Neural cell (in vitro differentiated cells): ENCODE data around the gene PTPRT. TPM values are rescaled to one million over a fixed set of nuclear protein-coding genes. Genes with fewer than 3 reads are reported as not detected.

Experiments used
- H2AFZ ChIP-seq: fragments of 200-600, 300-800 bp; sonication (generic), shearing (Covaris generic); 2 replicates; pipeline ENCODE4 v1.6.0; 2014; ENCODE audit warnings: low read depth, mild to moderate bottlenecking, antibody characterized with exemption, low read length, moderate library complexity
- H3F3A ChIP-seq: fragments of 200-600 bp; shearing (Covaris generic); 2 replicates; pipeline ENCODE4 v1.6.1; 2016; ENCODE audit warnings: mild to moderate bottlenecking, moderate library complexity, mixed read lengths, antibody characterized with exemption, low read length; ENCODE audit not compliant: insufficient read depth, poor library complexity, severe bottlenecking
- H3K27ac ChIP-seq: fragments of 200-600, 300-800 bp; sonication (generic), shearing (Covaris generic); 2 replicates; pipeline ENCODE4 v1.5.1; 2014; ENCODE audit warnings: mild to moderate bottlenecking, low read length, moderate library complexity
- H3K27me3 ChIP-seq: fragments of 300-800, 200-600 bp; sonication (generic), shearing (Covaris generic); 2 replicates; pipeline ENCODE4 v1.6.0; 2014; ENCODE audit warnings: mild to moderate bottlenecking, low read depth, low read length, moderate library complexity; ENCODE audit not compliant: insufficient read depth
- H3K36me3 ChIP-seq: fragments of 300-800, 200-600 bp; sonication (generic), shearing (Covaris generic); 2 replicates; pipeline ENCODE4 v1.5.1; 2014; ENCODE audit warnings: mild to moderate bottlenecking, antibody characterized with exemption, low read length, moderate library complexity; ENCODE audit not compliant: insufficient read depth
- H3K4me2 ChIP-seq: fragments of 300-800, 200-600 bp; sonication (generic), shearing (Covaris generic); 2 replicates; pipeline ENCODE4 v1.6.0; 2014; ENCODE audit warnings: mild to moderate bottlenecking, low read length
- H3K4me3 ChIP-seq: fragments of 300-800, 200-600 bp; sonication (generic), shearing (Covaris generic); 2 replicates; pipeline ENCODE4 v1.5.1; 2014; ENCODE audit warnings: mild to moderate bottlenecking, low read length, moderate library complexity
- H3K79me2 ChIP-seq: fragments of 200-600 bp; shearing (Covaris generic); replicated peaks from 2 replicates; pipeline ENCODE4 v1.6.0; 2014; ENCODE audit warnings: mild to moderate bottlenecking, low read length, moderate library complexity; ENCODE audit not compliant: insufficient read depth
- H3K9ac ChIP-seq: fragments of 300-800, 200-600 bp; sonication (generic), shearing (Covaris generic); 2 replicates; pipeline ENCODE4 v1.6.1; 2016; ENCODE audit warnings: mild to moderate bottlenecking, low read length, mixed read lengths
- H3K9me2 ChIP-seq: fragments of 200-600 bp; shearing (Covaris generic); 2 replicates; pipeline ENCODE4 v1.6.1; 2016; ENCODE audit warnings: mild to moderate bottlenecking, low read length, mixed read lengths; ENCODE audit not compliant: insufficient read depth
- H3K9me3 ChIP-seq: fragments of 200-600, 300-800 bp; sonication (generic), shearing (Covaris generic); 2 replicates; pipeline ENCODE4 v1.6.1; 2016; ENCODE audit warnings: mild to moderate bottlenecking, mixed run types, low read length, moderate library complexity, mixed read lengths
- H4K20me1 ChIP-seq: fragments of 200-600 bp; shearing (Covaris generic); 2 replicates; pipeline ENCODE4 v1.6.1; 2016; ENCODE audit warnings: mild to moderate bottlenecking, mixed run types; ENCODE audit not compliant: insufficient read depth
- EP300 ChIP-seq: fragments of 450-650 bp; conservative IDR thresholded peaks from 2 replicates; pipeline ENCODE4 v1.6.1; 2014; ENCODE audit warnings: antibody characterized with exemption, mild to moderate bottlenecking, moderate library complexity; ENCODE audit not compliant: poor library complexity, severe bottlenecking
- EZH2 ChIP-seq: fragments of 200-600, 300-800 bp; shearing (Covaris generic), sonication (generic); IDR thresholded peaks from 2 replicates; pipeline ENCODE4 v1.6.1; 2014; ENCODE audit warnings: antibody characterized with exemption, low read length, borderline replicate concordance, mild to moderate bottlenecking; ENCODE audit not compliant: insufficient read depth, poor library complexity, severe bottlenecking
- MXI1 ChIP-seq: fragments of 450-650 bp; conservative IDR thresholded peaks from 2 replicates; pipeline ENCODE4 v1.6.1; 2014; ENCODE audit warnings: antibody characterized with exemption, mild to moderate bottlenecking; ENCODE audit not compliant: poor library complexity, severe bottlenecking
- POLR2AphosphoS5 ChIP-seq: IDR thresholded peaks from 2 replicates; pipeline ENCODE4 v1.6.1; 2012
- RAD21 ChIP-seq: fragments of 450-650 bp; conservative IDR thresholded peaks from 2 replicates; pipeline ENCODE4 v1.6.1; 2014; ENCODE audit warnings: antibody characterized with exemption, mild to moderate bottlenecking, moderate library complexity
- SMC3 ChIP-seq: fragments of 450-650 bp; conservative IDR thresholded peaks from 2 replicates; pipeline ENCODE4 v1.6.1; 2014; ENCODE audit warnings: antibody characterized with exemption, mild to moderate bottlenecking, moderate library complexity; ENCODE audit not compliant: poor library complexity
- TAF1 ChIP-seq: IDR thresholded peaks from 2 replicates; pipeline ENCODE4 v1.6.1; 2012; ENCODE audit warnings: low read depth
- polyA plus RNA-seq: library from polyadenylated mRNA; depleted of rRNA; stranded (reverse); fragments of >200 nt; gene quantifications from 2 replicates; pipeline ENCODE4 v1.2.3, GENCODE V29; 2014
- TF ChIP-seq, protein P1 (sequence below): fragments of 450-650 bp; IDR thresholded peaks from 2 replicates; pipeline ENCODE4 v1.5.1; 2014; ENCODE audit warnings: antibody characterized with exemption, mild to moderate bottlenecking, moderate library complexity; ENCODE audit not compliant: poor library complexity, severe bottlenecking
- TF ChIP-seq, protein P2 (sequence below): IDR thresholded peaks from 2 replicates; pipeline ENCODE4 v1.6.1; 2012; ENCODE audit warnings: borderline replicate concordance

PTPRT gene
- polyA plus RNA-seq, 1 donor from 2014 or later = 9.2 TPM

DNA sequence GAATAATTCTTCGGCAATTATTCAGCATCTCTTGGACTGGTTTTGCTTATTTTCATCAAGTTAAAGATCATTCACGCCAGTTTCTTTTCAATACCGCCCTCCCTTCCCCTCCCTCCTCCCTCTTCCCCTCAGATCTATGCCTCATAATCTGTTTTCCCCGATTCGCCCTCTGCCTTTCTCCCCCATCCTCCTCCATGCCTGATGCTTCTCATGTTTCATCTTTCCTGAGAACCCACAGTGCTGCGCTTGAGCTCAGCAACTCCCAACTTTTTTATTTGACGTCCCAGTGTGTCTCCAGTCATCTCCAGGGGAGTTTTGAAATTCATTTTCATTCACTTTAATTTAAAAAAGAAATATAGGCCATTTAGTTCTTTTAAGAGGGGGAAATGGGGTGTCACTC, 142.7 kb downstream of the PTPRT start:
- Histone ChIP-seq H3K27ac (no peak overlapping the region), H2AFZ (no peak overlapping the region), H4K20me1 (no peaks in the 10 kb centered on the region), H3F3A (no peaks in the 10 kb centered on the region), H3K4me2 (no peak overlapping the region), H3K79me2 (no peaks in the 10 kb centered on the region), H3K36me3 (no peaks in the 10 kb centered on the region), H3K9me2 (no peaks in the 10 kb centered on the region), H3K4me3 (no peak overlapping the region), H3K9me3 (no peaks in the 10 kb centered on the region), H3K9ac (no peak overlapping the region), H3K27me3 (no peaks in the 10 kb centered on the region)
- TF ChIP-seq SMC3 (no peak), RAD21 (no peak), EZH2 (no peak)

DNA sequence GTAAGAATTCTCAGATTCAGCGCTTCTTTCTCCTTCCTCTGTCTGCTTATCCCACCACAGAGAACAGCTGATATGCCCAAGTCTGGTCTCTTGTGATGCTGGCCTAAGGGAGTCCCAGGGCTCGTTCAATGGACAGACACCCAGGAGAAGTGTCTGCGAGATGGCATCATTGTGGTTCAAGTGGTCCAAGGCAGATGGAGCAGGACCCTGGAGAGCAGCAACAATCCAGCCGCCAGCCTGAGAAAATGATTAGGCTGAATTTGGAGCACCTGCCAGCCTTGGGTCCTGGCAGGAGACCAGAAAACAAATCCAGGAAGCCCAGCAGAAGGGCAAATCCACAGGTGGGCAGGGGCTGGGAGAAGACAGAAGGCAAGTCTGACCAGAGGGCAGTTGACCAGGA, 145.8 kb downstream of the PTPRT start:
- Histone ChIP-seq H2AFZ (no peak overlapping the region), H4K20me1 (no peaks in the 10 kb centered on the region)
- TF ChIP-seq SMC3 = no peak
- no peak for TF ChIP-seq POLR2AphosphoS5
- TF ChIP-seq MXI1 = no peak
- TF ChIP-seq EZH2 = no peak
- no peak for TF ChIP-seq RAD21

DNA sequence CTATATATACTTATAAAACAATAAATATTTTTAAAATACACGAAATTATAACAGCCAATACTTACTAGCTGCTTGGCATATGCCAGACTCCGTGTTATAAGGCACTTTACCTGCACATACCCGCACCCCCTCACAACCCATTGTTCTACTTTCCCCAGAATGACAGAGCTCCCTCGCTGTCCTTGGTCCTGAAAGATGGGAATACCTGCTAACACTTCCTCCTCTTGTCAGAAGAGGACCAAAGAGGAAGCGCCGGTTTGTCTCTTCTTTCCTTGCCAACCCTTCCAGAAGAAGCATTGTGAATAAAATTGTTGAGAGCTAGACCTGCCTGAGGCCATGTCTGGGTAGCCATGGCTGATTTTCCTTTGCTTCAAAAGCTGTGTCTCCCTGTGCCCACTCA, 149.3 kb downstream of the PTPRT start:
- H4K20me1 ChIP-seq = no peaks in the 10 kb centered on the region

More for the DNA sequence above, 145.8 kb downstream of the PTPRT start:
- no peak overlapping the region for H3K4me3 ChIP-seq
- no peak overlapping the region for H3K4me2 ChIP-seq
- H3K36me3 ChIP-seq = no peaks in the 10 kb centered on the region
- no peak overlapping the region for H3K9ac ChIP-seq
- no peak overlapping the region for H3K27ac ChIP-seq
- H3K9me3 ChIP-seq = no peaks in the 10 kb centered on the region
- H3K79me2 ChIP-seq = no peaks in the 10 kb centered on the region
- no peaks in the 10 kb centered on the region for H3K27me3 ChIP-seq
- no peaks in the 10 kb centered on the region for H3K9me2 ChIP-seq
- no peaks in the 10 kb centered on the region for H3F3A ChIP-seq

More for the DNA sequence above, 149.3 kb downstream of the PTPRT start:
- H3K9me2 ChIP-seq = no peaks in the 10 kb centered on the region
- H3K79me2 ChIP-seq = no peaks in the 10 kb centered on the region
- TF ChIP-seq EP300 (no peak), RAD21 (no peak), SMC3 (no peak), TAF1 (no peak), MXI1 (no peak), EZH2 (no peak), POLR2AphosphoS5 (no peak)
- TF ChIP-seq, protein P1, sequence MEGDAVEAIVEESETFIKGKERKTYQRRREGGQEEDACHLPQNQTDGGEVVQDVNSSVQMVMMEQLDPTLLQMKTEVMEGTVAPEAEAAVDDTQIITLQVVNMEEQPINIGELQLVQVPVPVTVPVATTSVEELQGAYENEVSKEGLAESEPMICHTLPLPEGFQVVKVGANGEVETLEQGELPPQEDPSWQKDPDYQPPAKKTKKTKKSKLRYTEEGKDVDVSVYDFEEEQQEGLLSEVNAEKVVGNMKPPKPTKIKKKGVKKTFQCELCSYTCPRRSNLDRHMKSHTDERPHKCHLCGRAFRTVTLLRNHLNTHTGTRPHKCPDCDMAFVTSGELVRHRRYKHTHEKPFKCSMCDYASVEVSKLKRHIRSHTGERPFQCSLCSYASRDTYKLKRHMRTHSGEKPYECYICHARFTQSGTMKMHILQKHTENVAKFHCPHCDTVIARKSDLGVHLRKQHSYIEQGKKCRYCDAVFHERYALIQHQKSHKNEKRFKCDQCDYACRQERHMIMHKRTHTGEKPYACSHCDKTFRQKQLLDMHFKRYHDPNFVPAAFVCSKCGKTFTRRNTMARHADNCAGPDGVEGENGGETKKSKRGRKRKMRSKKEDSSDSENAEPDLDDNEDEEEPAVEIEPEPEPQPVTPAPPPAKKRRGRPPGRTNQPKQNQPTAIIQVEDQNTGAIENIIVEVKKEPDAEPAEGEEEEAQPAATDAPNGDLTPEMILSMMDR = no peak
- TF ChIP-seq, protein P2, sequence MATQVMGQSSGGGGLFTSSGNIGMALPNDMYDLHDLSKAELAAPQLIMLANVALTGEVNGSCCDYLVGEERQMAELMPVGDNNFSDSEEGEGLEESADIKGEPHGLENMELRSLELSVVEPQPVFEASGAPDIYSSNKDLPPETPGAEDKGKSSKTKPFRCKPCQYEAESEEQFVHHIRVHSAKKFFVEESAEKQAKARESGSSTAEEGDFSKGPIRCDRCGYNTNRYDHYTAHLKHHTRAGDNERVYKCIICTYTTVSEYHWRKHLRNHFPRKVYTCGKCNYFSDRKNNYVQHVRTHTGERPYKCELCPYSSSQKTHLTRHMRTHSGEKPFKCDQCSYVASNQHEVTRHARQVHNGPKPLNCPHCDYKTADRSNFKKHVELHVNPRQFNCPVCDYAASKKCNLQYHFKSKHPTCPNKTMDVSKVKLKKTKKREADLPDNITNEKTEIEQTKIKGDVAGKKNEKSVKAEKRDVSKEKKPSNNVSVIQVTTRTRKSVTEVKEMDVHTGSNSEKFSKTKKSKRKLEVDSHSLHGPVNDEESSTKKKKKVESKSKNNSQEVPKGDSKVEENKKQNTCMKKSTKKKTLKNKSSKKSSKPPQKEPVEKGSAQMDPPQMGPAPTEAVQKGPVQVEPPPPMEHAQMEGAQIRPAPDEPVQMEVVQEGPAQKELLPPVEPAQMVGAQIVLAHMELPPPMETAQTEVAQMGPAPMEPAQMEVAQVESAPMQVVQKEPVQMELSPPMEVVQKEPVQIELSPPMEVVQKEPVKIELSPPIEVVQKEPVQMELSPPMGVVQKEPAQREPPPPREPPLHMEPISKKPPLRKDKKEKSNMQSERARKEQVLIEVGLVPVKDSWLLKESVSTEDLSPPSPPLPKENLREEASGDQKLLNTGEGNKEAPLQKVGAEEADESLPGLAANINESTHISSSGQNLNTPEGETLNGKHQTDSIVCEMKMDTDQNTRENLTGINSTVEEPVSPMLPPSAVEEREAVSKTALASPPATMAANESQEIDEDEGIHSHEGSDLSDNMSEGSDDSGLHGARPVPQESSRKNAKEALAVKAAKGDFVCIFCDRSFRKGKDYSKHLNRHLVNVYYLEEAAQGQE = no peak
- H3K9ac ChIP-seq = no peak overlapping the region
- H3K27ac ChIP-seq = no peak overlapping the region
- no peaks in the 10 kb centered on the region for H3K36me3 ChIP-seq
- H3F3A ChIP-seq = no peaks in the 10 kb centered on the region
- no peaks in the 10 kb centered on the region for H3K27me3 ChIP-seq
- no peak overlapping the region for H3K4me2 ChIP-seq
- H3K4me3 ChIP-seq = no peak overlapping the region
- H2AFZ ChIP-seq = no peak overlapping the region
- H3K9me3 ChIP-seq = no peaks in the 10 kb centered on the region
